IMR-90 (cell line): ENCODE data around the gene PDE11A. TPM values are rescaled to one million over a fixed set of nuclear protein-coding genes. Genes with fewer than 3 reads are reported as not detected.

ENCODE experiments used
- ATAC-seq: fragments of 200-7000 bp; cut with Tn5 transposase; 2 replicates; pipeline ENCODE4 v1.9.1; 2020; ENCODE audit warnings: low read depth, mild to moderate bottlenecking, moderate library complexity
- BruUV-seq: library from RNA; stranded (reverse); fragments of 400-500 nt; replicated peaks from 2 replicates; lab custom pipeline; 2021; lab: Mats Ljungman, UMichigan
- CTCF ChIA-PET: fragments of 300-600 bp; formaldehyde crosslinking; extraction: SDS; loops from one replicate; lab custom pipeline; 2021; ENCODE audit warnings: antibody characterized with exemption; lab: Yijun Ruan, JAX
- POLR2A ChIA-PET: fragments of 300-600 bp; sonication (Branson Sonifier 250); formaldehyde crosslinking; loops from one replicate; lab custom pipeline; 2022; ENCODE audit warnings: antibody characterized with exemption; ENCODE audit not compliant: unreplicated experiment; lab: Charles Lee
- DNase-seq: peaks from one replicate; pipeline ENCODE4 v3.0.0; 2013
- H2AFZ ChIP-seq: replicated peaks from 2 replicates; pipeline ENCODE3; 2013; ENCODE audit warnings: low read length, mild to moderate bottlenecking; ENCODE audit not compliant: poor library complexity
- H2AK5ac ChIP-seq: 2 replicates; pipeline ENCODE4 v1.6.1; 2013; ENCODE audit warnings: low read depth, low read length, inconsistent platforms
- H2AK9ac ChIP-seq: replicated peaks from 2 replicates; pipeline ENCODE3; 2013; ENCODE audit warnings: mild to moderate bottlenecking, low read depth, low read length, moderate library complexity; ENCODE audit not compliant: poor library complexity
- H2BK120ac ChIP-seq: 2 replicates; pipeline ENCODE4 v1.6.1; 2013; ENCODE audit warnings: low read depth, low read length, inconsistent platforms
- H2BK15ac ChIP-seq: 3 replicates; pipeline ENCODE4 v1.6.1; 2013; ENCODE audit warnings: low read depth, low read length, inconsistent platforms
- H2BK20ac ChIP-seq: 2 replicates; pipeline ENCODE4 v1.6.1; 2013; ENCODE audit warnings: low read depth, mild to moderate bottlenecking, inconsistent platforms, low read length, moderate library complexity
- H2BK5ac ChIP-seq: 2 replicates; pipeline ENCODE4 v1.6.1; 2013; ENCODE audit warnings: mild to moderate bottlenecking, low read depth, low read length, inconsistent platforms; ENCODE audit not compliant: poor library complexity, severe bottlenecking
- H3K14ac ChIP-seq: replicated peaks from 2 replicates; pipeline ENCODE4 v1.6.1; 2013; ENCODE audit warnings: low read depth, low read length, inconsistent platforms
- H3K18ac ChIP-seq: 2 replicates; pipeline ENCODE4 v1.6.1; 2013; ENCODE audit warnings: low read depth, low read length, control low read depth
- H3K23ac ChIP-seq: 2 replicates; pipeline ENCODE4 v1.6.1; 2013; ENCODE audit warnings: low read depth, low read length, inconsistent platforms
- H3K27ac ChIP-seq: 2 replicates; pipeline ENCODE4 v1.5.1; 2013; ENCODE audit warnings: mild to moderate bottlenecking, control low read depth, low read length; ENCODE audit not compliant: insufficient read depth
- H3K27me3 ChIP-seq: 2 replicates; pipeline ENCODE4 v1.6.1; 2013; ENCODE audit warnings: low read length; ENCODE audit not compliant: control insufficient read depth, insufficient read depth
- H3K36me3 ChIP-seq: 2 replicates; pipeline ENCODE4 v1.6.1; 2013; ENCODE audit warnings: low read length, mixed read lengths; ENCODE audit not compliant: control insufficient read depth, insufficient read depth
- H3K4ac ChIP-seq: 2 replicates; pipeline ENCODE4 v1.6.1; 2013; ENCODE audit warnings: low read depth, low read length, inconsistent platforms
- H3K4me1 ChIP-seq: 2 replicates; pipeline ENCODE4 v1.6.1; 2013; ENCODE audit warnings: low read length, mixed read lengths; ENCODE audit not compliant: control insufficient read depth, insufficient read depth
- H3K4me2 ChIP-seq: 2 replicates; pipeline ENCODE4 v1.6.1; 2013; ENCODE audit warnings: low read depth, mild to moderate bottlenecking, control low read depth, low read length, moderate library complexity
- H3K4me3 ChIP-seq: 2 replicates; pipeline ENCODE4 v1.5.1; 2013; ENCODE audit warnings: low read depth, mild to moderate bottlenecking, control low read depth, low read length, moderate library complexity; ENCODE audit not compliant: insufficient read depth
- H3K56ac ChIP-seq: 2 replicates; pipeline ENCODE4 v1.6.1; 2013; ENCODE audit warnings: low read length, inconsistent platforms; ENCODE audit not compliant: insufficient read depth; ENCODE audit errors: extremely low read depth
- H3K79me1 ChIP-seq, 2 experiments: 2 replicates each; pipeline ENCODE4 v1.6.1; 2013; ENCODE audit warnings: low read length in 2 of 2, inconsistent platforms in 1 of 2, low read depth in 1 of 2
- H3K9ac ChIP-seq: 2 replicates; pipeline ENCODE4 v1.6.1; 2013; ENCODE audit warnings: low read depth, low read length, control low read depth
- H3K9me1 ChIP-seq: 2 replicates; pipeline ENCODE4 v1.6.1; 2013; ENCODE audit warnings: low read length, inconsistent platforms; ENCODE audit not compliant: insufficient read depth
- H3K9me3 ChIP-seq: 2 replicates; pipeline ENCODE4 v1.6.1; 2013; ENCODE audit warnings: low read length; ENCODE audit not compliant: control insufficient read depth, insufficient read depth
- H4K20me1 ChIP-seq: 2 replicates; pipeline ENCODE4 v1.6.1; 2013; ENCODE audit warnings: low read length, inconsistent platforms; ENCODE audit not compliant: insufficient read depth
- H4K5ac ChIP-seq: 2 replicates; pipeline ENCODE4 v1.6.1; 2013; ENCODE audit warnings: mild to moderate bottlenecking, low read depth, low read length, control low read depth
- H4K8ac ChIP-seq, 2 experiments: 2 replicates each; pipeline ENCODE4 v1.6.1; 2013; ENCODE audit warnings: low read depth in 2 of 2, low read length in 2 of 2, control low read depth in 1 of 2, inconsistent platforms in 1 of 2
- H4K91ac ChIP-seq: 2 replicates; pipeline ENCODE4 v1.6.1; 2013; ENCODE audit warnings: low read depth, low read length, inconsistent platforms; ENCODE audit not compliant: insufficient read depth
- CEBPB ChIP-seq: IDR thresholded peaks from 2 replicates; pipeline ENCODE4 v1.6.1; 2012; ENCODE audit warnings: low read depth, low read length, improper control_type of control experiment
- CHD1 ChIP-seq: IDR thresholded peaks from 2 replicates; pipeline ENCODE4 v1.6.1; 2012; ENCODE audit warnings: low read depth, low read length, improper control_type of control experiment
- FOS ChIP-seq: fragments of 150-350 bp; IDR thresholded peaks from 2 replicates; pipeline ENCODE4 v1.6.1; 2016; ENCODE audit warnings: low read depth, low read length
- MAFK ChIP-seq: IDR thresholded peaks from 2 replicates; pipeline ENCODE4 v1.6.1; 2012; ENCODE audit warnings: low read depth, low read length, improper control_type of control experiment
- MAZ ChIP-seq: IDR thresholded peaks from 2 replicates; pipeline ENCODE4 v1.6.1; 2012; ENCODE audit warnings: low read depth, mild to moderate bottlenecking, low read length, improper control_type of control experiment, moderate library complexity, borderline replicate concordance
- MXI1 ChIP-seq: IDR thresholded peaks from 2 replicates; pipeline ENCODE4 v1.6.1; 2012; ENCODE audit warnings: low read depth, mild to moderate bottlenecking, low read length, moderate library complexity, borderline replicate concordance
- POLR2A ChIP-seq: IDR thresholded peaks from 2 replicates; pipeline ENCODE4 v1.6.1; 2012; ENCODE audit warnings: mild to moderate bottlenecking, low read depth, low read length
- RCOR1 ChIP-seq: IDR thresholded peaks from 2 replicates; pipeline ENCODE4 v1.6.1; 2012; ENCODE audit warnings: mild to moderate bottlenecking, low read length, improper control_type of control experiment; ENCODE audit not compliant: insufficient replicate concordance
- RFX5 ChIP-seq: IDR thresholded peaks from 2 replicates; pipeline ENCODE4 v1.8.0; 2012; ENCODE audit warnings: low read depth, mild to moderate bottlenecking, low read length, moderate library complexity
- SMC3 ChIP-seq: fragments of 150-350 bp; IDR thresholded peaks from 2 replicates; pipeline ENCODE4 v1.6.1; 2016; ENCODE audit warnings: low read depth, mild to moderate bottlenecking, antibody characterized with exemption, low read length, moderate library complexity
- dilution Hi-C: fragments of 300-500 bp; cut with HindIII; formaldehyde crosslinking; loops from one replicate; pipeline ENCODE4 v1.14.3; 2018; ENCODE audit warnings: low sequenced_read_pairs; ENCODE audit not compliant: unreplicated experiment
- in situ Hi-C: fragments of 300-500 bp; cut with MboI; formaldehyde crosslinking; loops from 3 replicates; pipeline ENCODE4 v1.14.3; 2019; ENCODE audit warnings: low sequenced_read_pairs, inconsistent platforms, mixed read lengths
- intact Hi-C: fragments of 100-400 bp; cut with micrococcal nuclease; formaldehyde crosslinking; loops from 2 replicates; pipeline ENCODE4 v1.10.0; 2022
- polyA plus RNA-seq, 3 experiments: library from polyadenylated mRNA; depleted of rRNA; stranded (reverse); fragments of >200 nt; gene quantifications; 2 replicates each; pipeline ENCODE4 v1.2.3, GENCODE V29; 2012; ENCODE audit warnings: low replicate concordance in 1 of 3
- total RNA-seq: library from RNA; depleted of rRNA; stranded (reverse); fragments of >200 nt; gene quantifications from 2 replicates; pipeline ENCODE4 v1.2.3, GENCODE V29; 2012
- TF ChIP-seq, protein P1 (sequence below): fragments of 150-350 bp; IDR thresholded peaks from 2 replicates; pipeline ENCODE4 v1.6.1; 2016; ENCODE audit warnings: low read depth, mild to moderate bottlenecking, low read length, moderate library complexity, borderline replicate concordance
- TF ChIP-seq, protein P2 (sequence below): conservative IDR thresholded peaks from 2 replicates; pipeline ENCODE4 v1.5.1; 2012; ENCODE audit warnings: mild to moderate bottlenecking, low read depth, low read length, improper control_type of control experiment
- TF ChIP-seq, protein P3 (sequence below): fragments of 150-350 bp; IDR thresholded peaks from 2 replicates; pipeline ENCODE4 v1.6.1; 2017; ENCODE audit warnings: mild to moderate bottlenecking, antibody characterized with exemption, low read length, low read depth

PDE11A gene
- total and polyA plus RNA-seq, 2 of the 4 experiments (the other 2 are of a cell fraction): 0.21 to 0.72 TPM

DNA sequence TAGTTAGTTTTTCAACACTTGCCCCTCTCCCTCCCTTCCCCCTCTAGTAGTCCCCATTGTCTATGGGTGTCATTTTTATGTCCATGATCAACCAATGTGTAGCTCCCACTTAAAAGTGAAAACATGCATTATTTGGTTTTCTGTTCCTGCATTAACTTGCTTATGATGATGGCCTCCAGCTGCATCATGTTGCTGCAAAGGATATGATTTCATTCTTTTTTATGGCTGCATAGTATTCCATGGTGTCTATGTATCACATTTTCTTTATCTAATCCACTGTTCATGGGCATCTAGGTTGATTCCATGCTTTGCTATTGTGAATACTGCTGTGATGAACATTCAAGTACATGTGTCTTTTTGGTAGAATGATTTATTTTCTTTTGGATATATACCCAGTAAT lies 70.5 kb downstream of the PDE11A start:
- intact Hi-C loops: no loop called here
- POLR2A ChIA-PET: no interaction called here

More for the DNA sequence above, 70.5 kb downstream of the PDE11A start:
- no peak overlapping the region for H2BK20ac ChIP-seq
- H3K4me3 ChIP-seq: no peak overlapping the region
- no peak overlapping the region for H3K14ac ChIP-seq
- no peak overlapping the region for H4K5ac ChIP-seq
- H3K56ac ChIP-seq: no peak overlapping the region
- H2BK120ac ChIP-seq: no peak overlapping the region
- in situ Hi-C loops (no loop called here), dilution Hi-C loops (no loop called here)
- H2BK15ac ChIP-seq: no peak overlapping the region
- H3K23ac ChIP-seq: no peak overlapping the region
- no peak overlapping the region for H4K8ac ChIP-seq
- no peak overlapping the region for H4K91ac ChIP-seq
- peaks cover 13% of the 10 kb centered on the region for H3K4me1 ChIP-seq
- no peak overlapping the region for H3K4me2 ChIP-seq
- no peaks in the 10 kb centered on the region for H4K20me1 ChIP-seq
- H3K9ac ChIP-seq: no peak overlapping the region
- peaks cover 3% of the 10 kb centered on the region for H3K9me1 ChIP-seq
- no peaks in the 10 kb centered on the region for H3K9me3 ChIP-seq
- H3K18ac ChIP-seq: no peak overlapping the region
- H3K4ac ChIP-seq: no peak overlapping the region
- H3K27ac ChIP-seq: no peak overlapping the region
- no peak for DNase-seq
- no peak for ATAC-seq
- CTCF ChIA-PET: interaction anchor here (1.0 kb wide), 1 partner anchor 12 kb away, joined by 3 read pairs; no protein-coding TSS in a partner anchor
- no peaks in the 10 kb centered on the region for H3K27me3 ChIP-seq
- TF ChIP-seq RFX5 (no peak), POLR2A (no peak), FOS (no peak), CEBPB (no peak), MAFK (no peak), MAZ (no peak), RCOR1 (no peak), CHD1 (no peak), MXI1 (no peak), SMC3 (no peak)
- TF ChIP-seq, protein P1, sequence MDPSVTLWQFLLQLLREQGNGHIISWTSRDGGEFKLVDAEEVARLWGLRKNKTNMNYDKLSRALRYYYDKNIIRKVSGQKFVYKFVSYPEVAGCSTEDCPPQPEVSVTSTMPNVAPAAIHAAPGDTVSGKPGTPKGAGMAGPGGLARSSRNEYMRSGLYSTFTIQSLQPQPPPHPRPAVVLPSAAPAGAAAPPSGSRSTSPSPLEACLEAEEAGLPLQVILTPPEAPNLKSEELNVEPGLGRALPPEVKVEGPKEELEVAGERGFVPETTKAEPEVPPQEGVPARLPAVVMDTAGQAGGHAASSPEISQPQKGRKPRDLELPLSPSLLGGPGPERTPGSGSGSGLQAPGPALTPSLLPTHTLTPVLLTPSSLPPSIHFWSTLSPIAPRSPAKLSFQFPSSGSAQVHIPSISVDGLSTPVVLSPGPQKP: no peak
- TF ChIP-seq, protein P2, sequence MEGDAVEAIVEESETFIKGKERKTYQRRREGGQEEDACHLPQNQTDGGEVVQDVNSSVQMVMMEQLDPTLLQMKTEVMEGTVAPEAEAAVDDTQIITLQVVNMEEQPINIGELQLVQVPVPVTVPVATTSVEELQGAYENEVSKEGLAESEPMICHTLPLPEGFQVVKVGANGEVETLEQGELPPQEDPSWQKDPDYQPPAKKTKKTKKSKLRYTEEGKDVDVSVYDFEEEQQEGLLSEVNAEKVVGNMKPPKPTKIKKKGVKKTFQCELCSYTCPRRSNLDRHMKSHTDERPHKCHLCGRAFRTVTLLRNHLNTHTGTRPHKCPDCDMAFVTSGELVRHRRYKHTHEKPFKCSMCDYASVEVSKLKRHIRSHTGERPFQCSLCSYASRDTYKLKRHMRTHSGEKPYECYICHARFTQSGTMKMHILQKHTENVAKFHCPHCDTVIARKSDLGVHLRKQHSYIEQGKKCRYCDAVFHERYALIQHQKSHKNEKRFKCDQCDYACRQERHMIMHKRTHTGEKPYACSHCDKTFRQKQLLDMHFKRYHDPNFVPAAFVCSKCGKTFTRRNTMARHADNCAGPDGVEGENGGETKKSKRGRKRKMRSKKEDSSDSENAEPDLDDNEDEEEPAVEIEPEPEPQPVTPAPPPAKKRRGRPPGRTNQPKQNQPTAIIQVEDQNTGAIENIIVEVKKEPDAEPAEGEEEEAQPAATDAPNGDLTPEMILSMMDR: no peak
- TF ChIP-seq, protein P3, sequence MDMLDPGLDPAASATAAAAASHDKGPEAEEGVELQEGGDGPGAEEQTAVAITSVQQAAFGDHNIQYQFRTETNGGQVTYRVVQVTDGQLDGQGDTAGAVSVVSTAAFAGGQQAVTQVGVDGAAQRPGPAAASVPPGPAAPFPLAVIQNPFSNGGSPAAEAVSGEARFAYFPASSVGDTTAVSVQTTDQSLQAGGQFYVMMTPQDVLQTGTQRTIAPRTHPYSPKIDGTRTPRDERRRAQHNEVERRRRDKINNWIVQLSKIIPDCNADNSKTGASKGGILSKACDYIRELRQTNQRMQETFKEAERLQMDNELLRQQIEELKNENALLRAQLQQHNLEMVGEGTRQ: no peak
- H3K79me1 ChIP-seq: no peaks in the 10 kb centered on the region
- H2BK5ac ChIP-seq: no peak overlapping the region
- BruUV-seq: no TSS peak
- H2AK9ac ChIP-seq: no peak overlapping the region
- H3K36me3 ChIP-seq: no peaks in the 10 kb centered on the region
- H2AFZ ChIP-seq: no peak overlapping the region
- H2AK5ac ChIP-seq: no peak overlapping the region
